Measurements from ENCODE around the gene NREP. TPM values are rescaled to one million over a fixed set of nuclear protein-coding genes. Genes with fewer than 3 reads are reported as not detected.

Gene NREP
- total RNA-seq, 1 experiment from 2014 or later, result 2.3 TPM

DNA sequence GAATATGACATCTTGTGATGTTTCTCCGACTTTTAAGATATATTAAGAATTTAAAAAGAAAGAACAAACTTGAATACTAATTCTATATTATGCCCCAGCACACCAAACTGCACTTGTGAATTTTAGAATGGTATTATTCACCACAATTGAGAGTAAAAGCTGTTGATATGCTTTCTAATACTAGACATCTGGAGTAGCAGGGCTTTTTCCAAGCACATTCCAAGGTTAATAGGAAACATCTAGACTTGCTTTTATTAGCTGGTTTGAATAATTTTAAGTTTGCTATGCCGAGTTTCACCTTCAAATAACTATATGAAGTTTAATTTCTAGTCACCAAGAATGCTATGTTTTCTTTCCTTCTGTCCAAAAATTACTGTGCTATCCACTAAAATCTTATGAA lies 13.5 kb downstream of the NREP start:
- CTCF ChIA-PET, result no interaction called here
- H3K4me1 Mint-ChIP-seq (ENCODE audit: low read depth, unreplicated experiment), result no peaks in the 10 kb centered on the region
- no TSS peak for BruUV-seq (replicated peaks)

DNA sequence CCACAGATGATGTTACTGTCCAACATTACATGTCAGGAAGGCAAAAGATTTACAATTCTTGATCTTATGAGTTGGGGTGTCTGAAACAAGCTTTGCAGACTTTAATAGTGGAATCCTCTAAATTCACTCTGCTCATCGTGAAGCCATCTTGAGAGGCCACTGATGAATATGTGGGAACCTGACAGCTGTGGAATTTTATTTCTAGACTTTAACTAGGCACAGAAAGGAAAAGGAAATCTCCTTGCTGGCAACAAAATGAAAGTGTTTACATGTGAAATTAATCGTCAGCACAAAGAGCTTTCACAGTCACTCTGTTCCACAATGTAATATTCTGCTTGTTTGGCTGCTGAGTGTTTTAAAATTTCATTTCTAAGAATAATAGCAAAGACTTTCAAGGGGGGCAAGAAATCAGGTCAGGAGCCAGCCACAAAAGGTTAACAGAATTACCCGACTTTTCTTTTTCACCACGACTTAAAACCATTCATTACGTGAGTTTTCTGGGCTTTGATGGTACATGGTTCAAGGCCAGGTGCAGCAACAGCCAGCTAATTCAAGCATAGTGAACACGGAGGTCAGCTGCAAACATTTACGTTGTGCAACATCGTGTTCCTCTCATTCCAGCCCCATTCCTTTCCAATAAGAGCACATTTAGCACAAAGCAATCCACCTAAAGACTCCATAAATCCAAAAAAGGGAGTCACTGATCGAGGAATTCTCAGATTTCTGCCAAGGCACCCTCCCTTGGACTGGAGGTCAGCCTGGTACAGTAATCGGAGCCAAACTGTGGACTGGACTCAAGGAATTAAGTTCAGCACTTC lies 14.6 kb downstream of the NREP start:
- ChIA-PET CTCF (no interaction called here), POLR2A (no interaction called here)
- Histone ChIP-seq H3K4me1 (no peaks in the 10 kb centered on the region), H3K4me3 (ENCODE audit: low read depth, low read length) (no peak overlapping the region), H3K27me3 (replicated peaks; ENCODE audit: control insufficient read depth, insufficient read depth, low read length) (no peaks in the 10 kb centered on the region), H3K36me3 (ENCODE audit: control insufficient read depth, insufficient read depth, low read length) (no peaks in the 10 kb centered on the region), H3K9me3 (no peaks in the 10 kb centered on the region)
- TF ChIP-seq, protein P1, sequence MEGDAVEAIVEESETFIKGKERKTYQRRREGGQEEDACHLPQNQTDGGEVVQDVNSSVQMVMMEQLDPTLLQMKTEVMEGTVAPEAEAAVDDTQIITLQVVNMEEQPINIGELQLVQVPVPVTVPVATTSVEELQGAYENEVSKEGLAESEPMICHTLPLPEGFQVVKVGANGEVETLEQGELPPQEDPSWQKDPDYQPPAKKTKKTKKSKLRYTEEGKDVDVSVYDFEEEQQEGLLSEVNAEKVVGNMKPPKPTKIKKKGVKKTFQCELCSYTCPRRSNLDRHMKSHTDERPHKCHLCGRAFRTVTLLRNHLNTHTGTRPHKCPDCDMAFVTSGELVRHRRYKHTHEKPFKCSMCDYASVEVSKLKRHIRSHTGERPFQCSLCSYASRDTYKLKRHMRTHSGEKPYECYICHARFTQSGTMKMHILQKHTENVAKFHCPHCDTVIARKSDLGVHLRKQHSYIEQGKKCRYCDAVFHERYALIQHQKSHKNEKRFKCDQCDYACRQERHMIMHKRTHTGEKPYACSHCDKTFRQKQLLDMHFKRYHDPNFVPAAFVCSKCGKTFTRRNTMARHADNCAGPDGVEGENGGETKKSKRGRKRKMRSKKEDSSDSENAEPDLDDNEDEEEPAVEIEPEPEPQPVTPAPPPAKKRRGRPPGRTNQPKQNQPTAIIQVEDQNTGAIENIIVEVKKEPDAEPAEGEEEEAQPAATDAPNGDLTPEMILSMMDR (IDR thresholded peaks at IDR 0.05; ENCODE audit: insufficient read depth in 1 of 2, low read depth in 1 of 2, low read length in 1 of 2, severe bottlenecking in 1 of 2, unreplicated experiment in 1 of 2), result no peak
- DNase-seq, result no peak
- Mint-ChIP-seq H3K27me3 (ENCODE audit: insufficient read depth, unreplicated experiment) (no peaks in the 10 kb centered on the region), H3K4me3 (ENCODE audit: unreplicated experiment) (no peak overlapping the region), H3K9me3 (ENCODE audit: unreplicated experiment) (no peaks in the 10 kb centered on the region), H3K27ac (ENCODE audit: unreplicated experiment) (no peak overlapping the region), H3K4me1 (ENCODE audit: low read depth, unreplicated experiment) (no peaks in the 10 kb centered on the region), H3K36me3 (ENCODE audit: insufficient read depth, unreplicated experiment) (no peaks in the 10 kb centered on the region)
- intact Hi-C loops (cut with micrococcal nuclease; ENCODE audit: unreplicated experiment), result no loop called here
- no TSS peak for BruUV-seq (replicated peaks)

More for the DNA sequence above, 13.5 kb downstream of the NREP start:
- DNase-seq, result no peak
- H3K9me3 ChIP-seq, result no peaks in the 10 kb centered on the region
- no peaks in the 10 kb centered on the region for H3K4me1 ChIP-seq
- H3K9me3 Mint-ChIP-seq (ENCODE audit: unreplicated experiment), result no peaks in the 10 kb centered on the region
- TF ChIP-seq, protein P1 (IDR thresholded peaks at IDR 0.05; ENCODE audit: insufficient read depth in 1 of 2, low read depth in 1 of 2, low read length in 1 of 2, severe bottlenecking in 1 of 2, unreplicated experiment in 1 of 2), result no peak
- H3K36me3 ChIP-seq (ENCODE audit: control insufficient read depth, insufficient read depth, low read length), result no peaks in the 10 kb centered on the region
- no peaks in the 10 kb centered on the region for H3K36me3 Mint-ChIP-seq (ENCODE audit: insufficient read depth, unreplicated experiment)
- H3K27me3 Mint-ChIP-seq (ENCODE audit: insufficient read depth, unreplicated experiment), result no peaks in the 10 kb centered on the region
- H3K27ac Mint-ChIP-seq (ENCODE audit: unreplicated experiment), result no peak overlapping the region
- H3K4me3 Mint-ChIP-seq (ENCODE audit: unreplicated experiment), result no peak overlapping the region
- no peaks in the 10 kb centered on the region for H3K27me3 ChIP-seq (replicated peaks; ENCODE audit: control insufficient read depth, insufficient read depth, low read length)
- no peak overlapping the region for H3K4me3 ChIP-seq (ENCODE audit: low read depth, low read length)
- POLR2A ChIA-PET, result no interaction called here
- intact Hi-C loops (cut with micrococcal nuclease; ENCODE audit: unreplicated experiment), result no loop called here

DNA sequence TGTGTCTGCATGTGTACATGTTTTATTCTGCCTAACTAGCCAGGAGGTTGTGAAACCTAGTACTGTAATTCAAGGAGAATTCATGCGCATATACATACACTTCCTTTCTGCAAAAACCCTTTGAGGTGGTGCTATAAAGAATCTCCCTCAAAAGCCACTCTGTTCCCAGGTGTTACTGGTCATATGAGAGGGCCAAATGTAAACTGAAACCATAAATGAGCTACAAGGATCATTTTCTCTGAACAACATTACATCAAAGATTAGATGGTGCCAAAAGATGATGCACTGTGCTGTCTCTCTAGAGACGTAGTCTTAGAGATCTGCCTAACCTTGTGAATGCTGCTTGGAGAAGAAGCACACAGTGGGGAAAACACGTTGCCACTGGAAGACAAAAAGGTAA lies 15.7 kb downstream of the NREP start:
- no peaks in the 10 kb centered on the region for H3K9me3 Mint-ChIP-seq (ENCODE audit: unreplicated experiment)
- Histone ChIP-seq H3K4me3 (ENCODE audit: low read depth, low read length) (no peak overlapping the region), H3K36me3 (ENCODE audit: control insufficient read depth, insufficient read depth, low read length) (no peaks in the 10 kb centered on the region), H3K9me3 (no peaks in the 10 kb centered on the region), H3K4me1 (no peaks in the 10 kb centered on the region), H3K27me3 (replicated peaks; ENCODE audit: control insufficient read depth, insufficient read depth, low read length) (no peaks in the 10 kb centered on the region)
- no peaks in the 10 kb centered on the region for H3K27me3 Mint-ChIP-seq (ENCODE audit: insufficient read depth, unreplicated experiment)
- TF ChIP-seq, protein P1 (IDR thresholded peaks at IDR 0.05; ENCODE audit: insufficient read depth in 1 of 2, low read depth in 1 of 2, low read length in 1 of 2, severe bottlenecking in 1 of 2, unreplicated experiment in 1 of 2), result no peak
- ChIA-PET POLR2A (no interaction called here), CTCF (no interaction called here)
- H3K36me3 Mint-ChIP-seq (ENCODE audit: insufficient read depth, unreplicated experiment), result no peaks in the 10 kb centered on the region
- intact Hi-C loops (cut with micrococcal nuclease; ENCODE audit: unreplicated experiment), result no loop called here
- no peaks in the 10 kb centered on the region for H3K4me1 Mint-ChIP-seq (ENCODE audit: low read depth, unreplicated experiment)
- no TSS peak for BruUV-seq (replicated peaks)
- no peak overlapping the region for H3K27ac Mint-ChIP-seq (ENCODE audit: unreplicated experiment)
- no peak for DNase-seq
- H3K4me3 Mint-ChIP-seq (ENCODE audit: unreplicated experiment), result no peak overlapping the region

All from Caco-2 (cell line).